ENCODE results near the gene PPP2R5D.

DNA sequence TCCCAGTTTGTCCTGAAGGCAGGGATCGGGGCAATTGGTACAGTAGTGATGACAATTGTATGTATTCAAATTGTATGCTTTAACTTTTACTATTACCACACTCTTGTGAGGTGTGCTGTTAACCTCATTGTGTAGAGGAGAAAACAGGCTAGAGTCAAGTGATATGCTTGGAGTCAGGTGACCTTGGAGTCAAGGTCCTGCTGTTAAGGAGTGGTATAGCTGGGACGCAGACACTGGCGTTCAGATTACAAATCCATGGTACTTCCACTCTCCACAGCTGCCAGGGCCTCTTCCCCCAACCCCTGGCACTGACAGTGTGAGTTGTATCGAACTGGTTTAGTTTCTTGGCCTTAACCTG, 44.6 kb upstream of the PPP2R5D start:
- TF ChIP-seq, protein P1, sequence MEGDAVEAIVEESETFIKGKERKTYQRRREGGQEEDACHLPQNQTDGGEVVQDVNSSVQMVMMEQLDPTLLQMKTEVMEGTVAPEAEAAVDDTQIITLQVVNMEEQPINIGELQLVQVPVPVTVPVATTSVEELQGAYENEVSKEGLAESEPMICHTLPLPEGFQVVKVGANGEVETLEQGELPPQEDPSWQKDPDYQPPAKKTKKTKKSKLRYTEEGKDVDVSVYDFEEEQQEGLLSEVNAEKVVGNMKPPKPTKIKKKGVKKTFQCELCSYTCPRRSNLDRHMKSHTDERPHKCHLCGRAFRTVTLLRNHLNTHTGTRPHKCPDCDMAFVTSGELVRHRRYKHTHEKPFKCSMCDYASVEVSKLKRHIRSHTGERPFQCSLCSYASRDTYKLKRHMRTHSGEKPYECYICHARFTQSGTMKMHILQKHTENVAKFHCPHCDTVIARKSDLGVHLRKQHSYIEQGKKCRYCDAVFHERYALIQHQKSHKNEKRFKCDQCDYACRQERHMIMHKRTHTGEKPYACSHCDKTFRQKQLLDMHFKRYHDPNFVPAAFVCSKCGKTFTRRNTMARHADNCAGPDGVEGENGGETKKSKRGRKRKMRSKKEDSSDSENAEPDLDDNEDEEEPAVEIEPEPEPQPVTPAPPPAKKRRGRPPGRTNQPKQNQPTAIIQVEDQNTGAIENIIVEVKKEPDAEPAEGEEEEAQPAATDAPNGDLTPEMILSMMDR (IDR thresholded peaks at IDR 0.05; ENCODE audit: low read depth, low read length), result no peak
- TF ChIP-seq EZH2phosphoT487 (IDR thresholded peaks at IDR 0.05; ENCODE audit: low read depth), result no peak
